Cardiac fibroblast (primary cell): ENCODE measurements around the gene P3H2.
"Not testable (repeated sequence)": the region's sequence is repeated elsewhere in the genome, so short reads cannot be mapped to it uniquely, and the experiment has no call there.

Experiments
- DNase-seq, 2 donors: peaks; one replicate each; pipeline versions ENCODE4 v3.0.0 to v3.0.0-alpha.2; 2010; ENCODE audit warnings: low read depth in 2 of 2
- H3K4me3 ChIP-seq, 2 donors: replicated peaks in 1 of 2; 1 replicate in 1 of 2; 2 replicates in 1 of 2; pipeline ENCODE4 v1.5.1; 2011; ENCODE audit warnings: low read depth in 2 of 2, low read length in 2 of 2, mild to moderate bottlenecking in 2 of 2, moderate library complexity in 1 of 2
- TF ChIP-seq, protein P1 (sequence below): IDR thresholded peaks from one replicate; pipeline ENCODE4 v1.5.1; 2011; ENCODE audit warnings: low read depth, mild to moderate bottlenecking, low read length, inconsistent platforms

P3H2 gene

DNA sequence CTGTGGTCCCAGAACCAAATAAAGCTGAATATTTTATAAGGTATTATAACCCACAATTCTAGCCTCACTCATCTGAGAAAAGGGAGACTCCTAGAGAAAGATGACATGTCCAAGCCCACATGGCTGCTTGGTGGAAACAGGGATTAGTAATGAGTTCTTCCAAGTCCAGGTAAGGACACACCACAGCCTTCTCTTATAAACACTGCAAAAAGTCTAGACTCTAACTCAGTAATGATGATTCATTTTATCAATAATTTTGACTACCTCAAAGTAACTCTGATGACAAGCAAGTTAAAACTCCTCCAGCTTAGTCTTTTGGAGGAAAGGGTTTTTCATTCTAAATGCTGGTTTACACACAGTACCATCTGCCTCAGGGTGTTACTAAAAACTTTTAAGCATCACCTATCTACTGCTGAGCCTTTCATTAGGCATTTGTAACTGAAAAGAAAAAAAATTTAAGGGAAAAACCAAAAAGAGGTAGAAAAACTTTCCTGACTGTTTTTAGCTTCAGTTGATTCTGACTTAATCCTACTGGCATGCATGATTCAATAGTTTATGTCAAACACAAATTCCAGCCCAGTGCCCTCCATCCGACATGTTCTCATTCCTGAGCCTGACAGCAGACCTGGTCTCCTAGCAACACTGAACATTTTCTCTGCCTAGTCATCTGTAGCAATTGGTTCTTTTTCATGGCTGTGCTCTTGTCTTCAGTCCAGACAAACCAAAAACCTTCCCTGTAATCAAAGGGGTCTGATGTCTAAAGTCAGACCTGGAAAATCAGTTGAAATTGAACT, 43.9 kb downstream of the P3H2 start:
- H3K4me3 ChIP-seq, result no peak overlapping the region
- peak; percentile 96 to 99 for DNase-seq
- TF ChIP-seq, protein P1, sequence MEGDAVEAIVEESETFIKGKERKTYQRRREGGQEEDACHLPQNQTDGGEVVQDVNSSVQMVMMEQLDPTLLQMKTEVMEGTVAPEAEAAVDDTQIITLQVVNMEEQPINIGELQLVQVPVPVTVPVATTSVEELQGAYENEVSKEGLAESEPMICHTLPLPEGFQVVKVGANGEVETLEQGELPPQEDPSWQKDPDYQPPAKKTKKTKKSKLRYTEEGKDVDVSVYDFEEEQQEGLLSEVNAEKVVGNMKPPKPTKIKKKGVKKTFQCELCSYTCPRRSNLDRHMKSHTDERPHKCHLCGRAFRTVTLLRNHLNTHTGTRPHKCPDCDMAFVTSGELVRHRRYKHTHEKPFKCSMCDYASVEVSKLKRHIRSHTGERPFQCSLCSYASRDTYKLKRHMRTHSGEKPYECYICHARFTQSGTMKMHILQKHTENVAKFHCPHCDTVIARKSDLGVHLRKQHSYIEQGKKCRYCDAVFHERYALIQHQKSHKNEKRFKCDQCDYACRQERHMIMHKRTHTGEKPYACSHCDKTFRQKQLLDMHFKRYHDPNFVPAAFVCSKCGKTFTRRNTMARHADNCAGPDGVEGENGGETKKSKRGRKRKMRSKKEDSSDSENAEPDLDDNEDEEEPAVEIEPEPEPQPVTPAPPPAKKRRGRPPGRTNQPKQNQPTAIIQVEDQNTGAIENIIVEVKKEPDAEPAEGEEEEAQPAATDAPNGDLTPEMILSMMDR, result no peak

DNA sequence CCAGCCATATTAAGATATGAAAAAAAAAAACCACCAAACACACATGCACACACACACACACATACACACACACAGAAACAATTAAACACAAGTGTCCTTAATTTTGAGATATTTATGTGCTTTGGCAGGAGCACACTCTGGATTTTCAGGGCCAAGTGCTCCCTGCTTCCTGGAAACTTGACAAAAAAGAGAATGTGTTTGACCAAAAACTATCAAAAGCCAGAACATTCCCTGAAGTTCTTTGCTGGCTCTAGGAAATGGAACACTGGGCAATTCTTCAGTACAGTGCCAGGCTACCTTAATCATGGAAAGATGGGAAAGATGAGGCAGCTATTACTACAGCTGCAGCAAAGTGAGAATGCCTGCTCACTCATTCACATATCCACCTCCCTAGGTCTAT, 44.6 kb downstream of the P3H2 start:
- TF ChIP-seq, protein P1, result no peak
- DNase-seq, result peak in 1 of 2 donors; percentile 68
- H3K4me3 ChIP-seq, result no peak overlapping the region

DNA sequence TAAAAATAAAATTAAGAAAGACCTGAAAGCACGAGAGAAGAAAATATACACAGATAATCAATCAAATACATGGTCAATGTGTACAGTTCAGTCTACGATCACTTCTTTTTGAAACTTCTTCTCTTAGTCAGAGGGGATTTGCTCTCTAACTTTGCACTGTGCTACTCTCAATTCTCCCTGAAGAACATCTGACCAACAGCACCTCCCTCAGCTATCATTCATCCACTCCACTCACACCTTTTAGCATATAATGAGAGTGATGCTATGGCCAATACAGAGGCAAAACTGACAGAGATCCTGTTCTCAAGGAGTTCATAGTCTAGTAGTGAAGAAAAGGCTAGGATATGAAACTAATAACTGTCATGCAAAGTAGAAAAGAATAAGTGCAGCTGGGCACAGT, 45.9 kb downstream of the P3H2 start:
- no peak for DNase-seq
- TF ChIP-seq, protein P1, result no peak
- H3K4me3 ChIP-seq, result no peak overlapping the region

DNA sequence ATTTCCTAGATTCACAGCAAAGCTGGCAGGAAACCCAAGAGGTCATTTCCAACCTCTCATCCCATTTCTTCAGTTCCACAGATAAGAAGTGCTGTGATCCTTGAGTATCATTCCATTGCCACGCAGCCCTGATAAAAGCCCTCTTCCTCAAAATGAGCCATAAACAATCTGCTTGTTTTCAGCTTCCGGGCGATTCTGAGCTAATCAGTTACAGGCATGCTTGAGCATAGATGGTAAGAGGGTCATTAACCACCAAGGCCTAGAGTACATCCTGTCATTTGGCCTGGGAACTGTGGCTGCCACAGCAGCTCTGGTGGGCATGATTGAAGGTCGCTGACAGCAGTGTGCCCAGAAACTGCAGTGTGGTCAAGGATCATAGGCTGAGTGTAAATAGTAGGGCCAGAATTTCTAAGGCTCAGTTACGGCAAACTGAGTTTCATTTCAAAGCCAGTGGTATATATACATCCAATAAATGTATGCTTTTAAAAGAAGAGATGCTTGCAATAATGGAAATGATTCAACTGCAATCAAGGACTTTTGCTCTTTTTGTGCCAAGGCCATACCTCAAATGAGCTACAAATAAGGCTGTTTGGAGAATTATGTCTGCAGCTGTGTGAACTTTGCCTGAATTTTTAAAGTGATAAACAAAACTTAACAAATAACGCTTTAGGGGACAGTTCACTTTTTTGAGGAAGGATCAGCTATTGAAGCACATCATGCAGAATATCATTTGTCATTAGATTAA, 47.3 kb downstream of the P3H2 start:
- peak in 1 of 2 donors; percentile 35 for DNase-seq
- no peak overlapping the region for H3K4me3 ChIP-seq
- TF ChIP-seq, protein P1, result no peak

DNA sequence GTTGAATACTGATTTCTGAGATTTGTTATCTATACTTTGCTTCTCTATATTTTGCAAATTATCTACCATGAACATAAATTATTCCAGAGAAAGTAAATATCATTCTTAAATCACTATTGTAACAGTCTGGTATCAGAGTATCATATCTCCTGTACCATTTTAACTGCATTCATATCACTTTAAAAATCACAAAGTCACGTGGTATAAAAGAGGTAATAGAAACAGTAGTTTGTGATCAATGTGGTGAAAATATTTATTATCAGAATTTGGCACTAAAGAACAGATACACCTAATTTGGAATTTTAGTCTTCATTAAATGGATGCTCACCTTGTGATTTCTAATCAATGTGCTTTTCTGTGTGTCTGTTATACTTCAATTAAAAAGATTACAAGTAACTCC, 47.8 kb downstream of the P3H2 start:
- DNase-seq, result no peak
- TF ChIP-seq, protein P1, result no peak
- H3K4me3 ChIP-seq, result no peak overlapping the region

DNA sequence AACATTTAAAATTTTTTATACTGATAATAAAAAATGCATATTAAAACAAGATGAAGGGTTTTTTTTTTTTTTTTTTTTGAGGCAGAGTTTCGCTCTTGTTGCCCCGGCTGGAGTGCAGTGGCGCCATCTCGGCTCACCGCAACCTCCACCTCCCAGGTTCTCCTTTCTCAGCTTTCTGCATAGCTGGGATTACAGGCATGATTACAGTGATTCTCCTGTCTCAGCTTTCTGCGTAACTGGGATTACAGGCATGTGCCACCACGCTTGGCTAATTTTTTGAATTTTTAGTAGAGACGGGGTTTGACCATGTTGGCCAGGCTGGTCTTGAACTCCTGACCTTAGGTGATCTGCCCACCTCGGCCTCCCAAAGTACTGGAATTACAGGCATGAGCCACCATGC, 48.8 kb downstream of the P3H2 start:
- not testable (repeated sequence) for DNase-seq

DNA sequence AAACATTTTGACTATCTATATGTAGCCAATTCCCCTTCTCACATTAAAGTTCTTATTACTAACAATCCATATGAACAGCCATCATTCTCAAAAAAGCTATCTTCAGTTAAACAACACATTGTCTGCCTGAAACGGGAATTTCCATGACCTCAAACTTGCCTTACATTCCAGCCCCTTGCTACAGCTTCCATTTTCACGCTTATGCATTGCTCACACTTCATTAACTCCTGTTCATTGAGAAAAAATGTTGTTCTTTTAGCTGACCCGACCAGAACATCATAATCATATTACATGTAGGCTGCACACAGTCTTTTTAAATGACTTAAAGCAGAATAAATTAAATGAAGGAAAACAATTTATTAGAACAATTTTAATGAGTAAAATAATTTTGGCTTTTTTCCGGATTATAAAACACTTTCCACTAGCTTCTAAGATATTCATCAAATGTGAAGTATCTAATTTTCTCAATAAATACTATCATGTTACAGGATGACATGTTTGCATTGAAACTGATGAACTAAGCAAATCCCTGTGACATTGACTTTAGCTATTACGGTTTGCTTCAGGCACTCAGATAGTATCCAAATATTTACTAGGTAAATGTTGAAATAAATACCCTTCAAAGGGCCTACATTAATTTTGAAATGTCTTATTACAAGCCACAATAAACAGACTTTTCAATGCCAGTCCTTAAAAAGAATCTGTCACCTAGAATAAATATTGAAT, 49.9 kb downstream of the P3H2 start:
- DNase-seq, result no peak
- TF ChIP-seq, protein P1, result no peak
- no peak overlapping the region for H3K4me3 ChIP-seq

More for the DNA sequence above, 48.8 kb downstream of the P3H2 start:
- H3K4me3 ChIP-seq, result not testable (repeated sequence)
